ENCODE results near the gene UBA52.
"Not testable (repeated sequence)": the region's sequence is repeated elsewhere in the genome, so short reads cannot be mapped to it uniquely, and the experiment has no call there.

UBA52 gene

DNA sequence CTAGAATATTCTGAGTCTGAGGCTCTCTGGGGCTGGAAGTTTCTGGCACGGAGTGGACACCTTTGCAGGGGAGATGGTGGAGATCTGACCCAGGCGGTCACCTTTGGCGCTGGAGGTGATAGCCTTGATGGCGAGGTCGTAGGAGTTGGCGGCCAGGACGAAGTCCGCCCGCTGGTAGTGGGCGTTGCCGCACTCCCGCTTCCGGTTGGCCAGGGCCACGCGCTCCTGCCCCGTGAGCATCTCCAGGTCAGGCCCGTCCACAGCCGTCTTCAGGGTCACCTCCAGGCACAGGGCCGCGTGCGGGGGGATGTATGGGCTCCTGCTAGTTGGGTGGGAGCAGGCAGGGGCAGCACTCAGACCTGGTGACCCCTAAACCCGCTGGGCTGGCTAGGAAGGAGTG lies 33.5 kb upstream of the UBA52 start:
- Histone ChIP-seq H3K4me3 (ENCODE audit: low read length) (no peak overlapping the region), H3K27me3 (replicated peaks; ENCODE audit: control insufficient read depth, insufficient read depth, low read length) (no peaks in the 10 kb centered on the region), H3K9me3 (ENCODE audit: control insufficient read depth, low read length) (no peaks in the 10 kb centered on the region), H3K4me1 (ENCODE audit: control insufficient read depth, insufficient read depth, low read length) (peaks cover 11% of the 10 kb centered on the region), H3K9ac (ENCODE audit: low read length) (no peak overlapping the region), H3K36me3 (ENCODE audit: control insufficient read depth, insufficient read depth, low read length, severe bottlenecking) (peaks cover 46% of the 10 kb centered on the region)
- DNase-seq (ENCODE audit: low read depth) = no peak

DNA sequence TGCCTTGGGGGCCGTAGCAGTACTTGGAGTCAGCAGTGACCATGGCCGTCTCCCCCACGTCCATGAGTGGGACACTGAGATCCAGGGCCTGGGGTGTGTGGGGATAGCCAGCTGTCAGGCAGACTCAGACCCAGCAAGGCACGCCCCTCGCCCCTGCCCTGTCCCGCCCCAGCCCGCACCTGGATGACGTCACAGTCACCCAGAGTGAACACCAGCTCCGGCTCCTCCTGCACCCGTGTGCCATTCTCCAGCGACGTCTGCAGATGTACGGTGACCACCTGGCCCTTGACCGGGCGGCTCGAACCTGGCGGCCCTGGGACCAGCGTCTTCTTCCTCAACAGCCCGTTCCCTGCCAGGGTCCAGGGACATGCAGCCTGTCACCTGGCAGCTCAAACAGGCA lies 32.3 kb upstream of the UBA52 start:
- Histone ChIP-seq H3K9ac (ENCODE audit: low read length) (no peak overlapping the region), H3K27me3 (replicated peaks; ENCODE audit: control insufficient read depth, insufficient read depth, low read length) (no peaks in the 10 kb centered on the region), H3K36me3 (ENCODE audit: control insufficient read depth, insufficient read depth, low read length, severe bottlenecking) (peaks cover 46% of the 10 kb centered on the region), H3K9me3 (ENCODE audit: control insufficient read depth, low read length) (no peaks in the 10 kb centered on the region), H3K4me1 (ENCODE audit: control insufficient read depth, insufficient read depth, low read length) (peaks cover 18% of the 10 kb centered on the region), H3K4me3 (ENCODE audit: low read length) (no peak overlapping the region)
- DNase-seq (ENCODE audit: low read depth) = no peak

DNA sequence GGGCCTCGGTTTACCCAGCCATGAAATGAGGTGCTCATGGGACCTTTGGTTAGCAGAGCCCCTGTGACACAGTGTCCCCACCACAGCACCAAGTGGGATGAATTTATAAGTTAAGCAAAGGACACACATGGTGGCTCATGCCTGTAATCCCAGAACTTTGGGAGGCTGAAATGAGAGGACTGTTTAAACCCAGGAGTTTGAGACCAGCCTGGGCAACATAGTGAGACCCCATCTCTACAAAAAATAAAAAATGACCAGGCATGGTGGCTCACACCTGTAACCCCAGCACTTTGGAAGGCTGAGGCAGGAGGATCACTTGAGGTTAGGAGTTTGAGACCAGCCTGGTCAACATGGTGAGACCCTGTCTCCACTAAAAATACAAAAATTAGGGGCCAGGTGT lies 31.5 kb upstream of the UBA52 start:
- H3K4me1 ChIP-seq (ENCODE audit: control insufficient read depth, insufficient read depth, low read length) = peaks cover 19% of the 10 kb centered on the region
- H3K4me3 ChIP-seq (ENCODE audit: low read length); H3K9ac ChIP-seq (ENCODE audit: low read length); H3K9me3 ChIP-seq (ENCODE audit: control insufficient read depth, low read length); H3K27me3 ChIP-seq (replicated peaks; ENCODE audit: control insufficient read depth, insufficient read depth, low read length); DNase-seq (ENCODE audit: low read depth): not testable (repeated sequence)
- peaks cover 46% of the 10 kb centered on the region for H3K36me3 ChIP-seq (ENCODE audit: control insufficient read depth, insufficient read depth, low read length, severe bottlenecking)

DNA sequence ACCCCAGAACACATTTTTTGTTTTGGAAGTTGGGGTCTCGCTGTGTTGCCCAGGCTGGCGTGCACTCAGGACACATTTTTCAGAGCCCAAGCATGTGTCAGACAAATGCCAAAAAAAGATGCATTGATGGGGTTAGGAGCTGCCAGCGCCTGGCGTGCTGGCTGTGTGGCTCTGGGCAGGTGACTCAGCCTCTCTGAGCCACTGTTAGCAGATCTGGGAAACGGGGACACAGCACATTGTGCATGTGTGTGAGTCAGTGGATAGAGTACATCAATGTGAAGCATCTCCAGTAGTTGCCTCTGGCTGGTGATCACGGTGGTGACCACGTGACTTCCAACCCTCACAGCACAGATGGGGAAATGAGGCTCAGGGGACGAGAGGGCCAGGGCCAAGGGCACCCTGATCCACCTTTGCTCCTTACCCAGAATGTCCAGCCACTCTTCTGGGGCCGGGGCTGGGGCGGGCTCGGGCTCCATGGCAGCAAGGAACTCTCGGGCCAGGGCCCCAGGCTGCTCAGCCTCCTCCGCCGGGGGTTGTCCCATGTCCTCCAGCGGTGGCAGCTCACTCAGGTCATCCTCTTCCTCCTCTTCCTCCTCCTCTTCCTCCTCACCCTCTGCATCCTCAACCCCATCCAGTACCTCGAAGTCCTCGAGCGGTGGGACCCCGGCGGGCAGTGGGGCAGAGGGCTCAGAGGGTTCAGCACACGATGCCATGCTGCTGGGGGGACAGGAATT lies 30.2 kb upstream of the UBA52 start:
- DNase-seq (ENCODE audit: low read depth) = no peak
- Histone ChIP-seq H3K9me3 (ENCODE audit: control insufficient read depth, low read length) (no peaks in the 10 kb centered on the region), H3K9ac (ENCODE audit: low read length) (peak overlapping the region; percentile 91), H3K4me1 (ENCODE audit: control insufficient read depth, insufficient read depth, low read length) (peaks cover 19% of the 10 kb centered on the region), H3K4me3 (ENCODE audit: low read length) (no peak overlapping the region), H3K27me3 (replicated peaks; ENCODE audit: control insufficient read depth, insufficient read depth, low read length) (no peaks in the 10 kb centered on the region), H3K36me3 (ENCODE audit: control insufficient read depth, insufficient read depth, low read length, severe bottlenecking) (peaks cover 38% of the 10 kb centered on the region)

DNA sequence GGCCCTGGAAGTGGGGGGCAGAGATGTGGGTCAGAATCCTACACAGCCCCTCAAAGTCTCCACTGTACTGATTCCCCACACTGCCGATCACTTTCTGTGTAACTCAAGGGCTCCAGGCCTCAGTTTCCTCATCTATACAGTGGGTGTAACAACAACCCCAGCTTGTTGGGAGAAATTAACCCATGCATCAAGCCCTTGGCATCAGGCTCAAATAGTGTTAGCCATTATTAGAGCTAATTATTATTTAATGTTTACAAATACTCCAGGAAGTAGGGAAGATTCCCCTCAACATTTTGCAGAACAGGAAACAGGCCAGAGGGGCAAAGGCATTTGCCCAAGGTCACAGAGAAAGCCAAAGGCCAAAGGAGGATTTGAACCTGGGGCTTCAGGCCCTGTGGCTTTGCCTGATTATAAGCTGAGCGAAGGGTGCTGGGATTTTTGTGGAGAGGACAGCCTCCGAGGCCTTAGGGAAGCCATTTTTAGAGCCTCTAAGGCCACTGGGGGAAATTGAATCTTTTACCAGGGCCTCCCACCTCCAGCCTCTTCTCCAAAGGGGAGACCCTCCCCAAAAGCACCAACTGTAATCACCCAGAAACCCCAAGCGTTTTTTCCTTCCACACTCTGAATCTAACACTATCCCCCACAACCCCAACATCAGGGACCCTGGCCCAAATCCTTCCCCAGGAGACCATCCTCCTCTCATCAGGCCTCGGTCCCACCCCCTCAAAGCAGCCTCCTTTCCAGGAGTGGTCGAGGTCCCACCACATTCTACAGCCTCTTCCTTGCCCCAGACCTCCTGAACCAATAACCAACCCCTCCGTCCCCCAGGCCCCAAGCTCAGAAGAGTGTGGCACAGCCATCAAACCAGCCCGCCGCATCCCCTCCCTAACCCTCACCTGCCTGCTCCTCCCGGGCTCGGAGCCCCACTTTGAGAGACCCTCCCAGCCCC lies 29.4 kb upstream of the UBA52 start:
- H3K4me3 ChIP-seq (ENCODE audit: low read length) = peak overlapping the region; percentile 89
- DNase-seq (ENCODE audit: low read depth) = peak; percentile 16
- H3K9ac ChIP-seq (ENCODE audit: low read length) = peak overlapping the region; percentile 91

DNA sequence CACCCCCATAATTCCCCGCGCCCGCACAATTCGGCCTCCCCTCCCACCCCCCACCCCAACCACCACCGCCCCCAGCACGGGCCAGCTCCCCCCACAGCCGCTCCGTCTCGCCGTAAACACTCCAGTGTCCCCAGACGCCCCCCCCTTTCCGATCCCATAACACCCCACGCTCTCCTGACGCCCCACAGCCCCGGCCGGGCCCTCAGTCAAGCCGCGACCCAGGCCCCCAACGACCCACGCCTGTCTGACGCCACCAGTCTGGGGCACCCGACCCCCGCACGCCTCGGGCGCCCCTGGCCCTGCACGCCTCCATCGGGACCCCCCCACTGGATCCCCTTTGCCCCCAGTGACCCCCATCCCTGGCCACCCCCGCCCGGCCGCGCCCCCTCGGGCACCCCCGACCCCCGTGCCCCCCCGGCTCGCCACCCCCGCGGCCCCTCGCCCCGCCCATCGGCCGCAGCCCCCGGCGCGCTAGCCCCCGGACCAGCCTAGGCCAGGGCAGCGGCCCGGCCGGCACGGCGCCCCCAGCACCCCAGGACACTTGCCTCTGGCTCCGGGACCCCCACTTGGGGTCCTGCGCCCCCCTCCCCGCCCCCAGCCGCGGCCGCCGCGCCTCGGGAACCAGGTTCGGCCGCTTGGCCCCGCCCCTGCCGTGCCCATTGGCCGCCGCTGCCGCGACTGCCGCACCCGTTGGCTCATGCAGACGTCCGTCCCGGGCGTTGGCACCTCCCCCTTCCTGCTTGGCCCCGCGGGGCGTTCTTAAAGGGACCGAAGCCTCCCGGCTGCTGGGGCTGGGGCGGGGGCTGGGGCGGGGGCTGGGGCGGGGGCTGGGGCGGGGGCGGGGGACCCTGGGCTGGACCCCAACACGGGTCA lies 28.5 kb upstream of the UBA52 start, which contains the start of gene FKBP8:
Gene FKBP8 (minus strand): TSS at position 633 of the 873 bp plus-strand sequence. CDS start 1,603 bp downstream, outside the sequence.
- no peaks in the 10 kb centered on the region for H3K27me3 ChIP-seq (replicated peaks; ENCODE audit: control insufficient read depth, insufficient read depth, low read length)
- H3K9ac ChIP-seq (ENCODE audit: low read length) = peak within 1 kb of the TSS; percentile 91
- H3K4me1 ChIP-seq (ENCODE audit: control insufficient read depth, insufficient read depth, low read length) = peaks cover 19% of the 10 kb centered on the region
- DNase-seq (ENCODE audit: low read depth) = peak; percentile 97
- no peaks in the 10 kb centered on the region for H3K9me3 ChIP-seq (ENCODE audit: control insufficient read depth, low read length)
- H3K4me3 ChIP-seq (ENCODE audit: low read length) = peak within 1 kb of the TSS; percentile 89
- peaks cover 22% of the 10 kb centered on the region for H3K36me3 ChIP-seq (ENCODE audit: control insufficient read depth, insufficient read depth, low read length, severe bottlenecking)

More for the DNA sequence above, 29.4 kb upstream of the UBA52 start:
- Histone ChIP-seq H3K9me3 (ENCODE audit: control insufficient read depth, low read length) (no peaks in the 10 kb centered on the region), H3K27me3 (replicated peaks; ENCODE audit: control insufficient read depth, insufficient read depth, low read length) (no peaks in the 10 kb centered on the region), H3K36me3 (ENCODE audit: control insufficient read depth, insufficient read depth, low read length, severe bottlenecking) (peaks cover 32% of the 10 kb centered on the region), H3K4me1 (ENCODE audit: control insufficient read depth, insufficient read depth, low read length) (peaks cover 19% of the 10 kb centered on the region)

DNA sequence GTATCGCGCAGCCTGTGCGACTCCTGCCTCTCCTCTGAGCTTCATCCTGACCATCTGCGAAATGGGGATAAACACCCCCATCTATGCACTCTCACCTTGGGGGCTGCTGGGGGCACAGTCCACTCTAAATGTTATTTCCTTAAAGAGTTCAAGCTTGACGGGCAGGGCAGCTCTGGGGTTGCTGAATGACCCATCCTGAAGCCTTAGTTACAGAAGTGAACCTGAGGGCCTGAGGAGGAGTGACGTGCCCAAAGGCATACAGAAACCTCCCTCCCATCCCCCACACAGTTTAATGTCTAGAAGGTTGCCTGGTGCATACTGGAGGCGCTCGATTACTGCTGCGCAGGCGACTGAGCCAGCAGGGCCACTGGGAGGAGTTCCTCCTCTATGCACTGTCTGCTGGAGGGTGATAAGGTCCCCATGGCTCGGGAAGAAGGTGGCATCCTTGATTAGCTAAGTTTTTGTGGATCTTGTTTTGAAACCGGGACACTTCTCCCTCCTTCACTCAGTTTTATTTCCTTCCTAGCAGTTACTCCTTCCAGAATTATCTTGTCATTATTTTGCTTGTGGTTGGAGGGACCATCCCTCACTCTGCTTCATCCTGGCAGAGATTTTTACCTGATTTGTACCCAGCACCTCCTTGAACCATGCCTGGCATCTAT lies 27.7 kb upstream of the UBA52 start:
- Histone ChIP-seq H3K9me3 (ENCODE audit: control insufficient read depth, low read length) (no peaks in the 10 kb centered on the region), H3K4me1 (ENCODE audit: control insufficient read depth, insufficient read depth, low read length) (peaks cover 19% of the 10 kb centered on the region), H3K4me3 (ENCODE audit: low read length) (peak overlapping the region; percentile 71), H3K9ac (ENCODE audit: low read length) (peak overlapping the region; percentile 73), H3K27me3 (replicated peaks; ENCODE audit: control insufficient read depth, insufficient read depth, low read length) (no peaks in the 10 kb centered on the region), H3K36me3 (ENCODE audit: control insufficient read depth, insufficient read depth, low read length, severe bottlenecking) (peaks cover 21% of the 10 kb centered on the region)
- peak; percentile 57 for DNase-seq (ENCODE audit: low read depth)

DNA sequence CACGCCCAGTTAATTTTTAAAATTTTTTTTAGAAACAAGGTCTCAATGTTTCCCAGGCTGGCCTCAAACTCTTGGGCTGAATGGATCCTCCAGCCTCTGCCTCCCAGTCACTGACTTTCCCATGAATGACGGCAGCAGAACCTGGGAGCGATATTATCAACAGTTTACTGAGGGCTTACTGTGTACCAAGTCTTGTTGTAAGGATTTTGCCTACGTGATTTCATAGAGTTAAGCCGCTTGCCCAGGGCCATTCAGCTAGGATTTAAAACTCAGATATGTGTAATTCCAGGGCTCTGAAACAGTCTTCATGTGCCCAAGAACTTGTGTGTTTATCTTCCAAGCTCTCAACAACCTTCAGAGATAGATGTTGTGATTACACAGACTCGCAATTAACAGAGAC lies 20.0 kb upstream of the UBA52 start:
- Histone ChIP-seq H3K9me3 (ENCODE audit: control insufficient read depth, low read length) (no peaks in the 10 kb centered on the region), H3K27me3 (replicated peaks; ENCODE audit: control insufficient read depth, insufficient read depth, low read length) (no peaks in the 10 kb centered on the region), H3K4me3 (ENCODE audit: low read length) (no peak overlapping the region), H3K9ac (ENCODE audit: low read length) (no peak overlapping the region), H3K36me3 (ENCODE audit: control insufficient read depth, insufficient read depth, low read length, severe bottlenecking) (no peaks in the 10 kb centered on the region), H3K4me1 (ENCODE audit: control insufficient read depth, insufficient read depth, low read length) (no peaks in the 10 kb centered on the region)
- no peak for DNase-seq (ENCODE audit: low read depth)

DNA sequence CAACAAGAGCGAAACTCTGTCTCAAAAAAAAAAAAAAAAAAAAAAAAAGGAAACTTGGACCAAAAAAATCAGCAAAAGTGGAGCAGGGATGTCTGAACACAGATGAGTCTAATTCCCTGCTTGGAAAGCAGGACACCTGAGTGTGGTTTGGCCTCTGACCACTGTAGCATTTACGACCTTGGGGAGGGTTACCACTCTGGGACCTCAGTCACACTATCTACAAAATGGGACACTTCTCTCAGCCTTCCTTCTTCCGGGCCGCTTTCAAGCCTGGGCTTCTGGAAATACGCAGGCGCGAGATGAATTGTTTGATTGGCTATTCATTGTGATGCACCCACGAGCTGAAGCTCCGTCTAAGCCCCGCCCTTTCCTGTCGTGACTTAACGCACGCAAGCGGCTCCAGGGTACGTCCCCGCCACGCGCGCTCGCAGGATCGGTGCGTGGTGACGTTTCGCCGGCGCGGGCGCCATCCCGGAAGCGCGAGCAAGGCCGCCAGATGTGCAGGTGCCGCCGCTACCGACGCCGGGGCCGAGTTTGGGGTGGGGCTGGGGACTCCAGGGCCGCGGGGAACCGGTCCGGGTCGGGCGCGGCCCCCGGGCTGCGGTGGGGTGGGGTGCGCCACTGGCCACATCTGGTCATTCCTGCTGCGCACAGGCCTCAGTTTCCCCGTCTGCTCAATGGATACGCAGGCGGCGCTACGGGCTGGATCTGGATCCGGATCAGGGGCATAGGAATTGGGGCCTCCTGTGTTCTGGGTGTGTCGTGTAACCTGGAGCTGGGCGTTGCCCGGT lies 14.1 kb upstream of the UBA52 start, which contains the start of gene KXD1:
Gene KXD1 (plus strand): TSS at position 460 of the 791 bp plus-strand sequence. CDS start 4,187 bp downstream, outside the sequence.
- peak; percentile 100 for DNase-seq (ENCODE audit: low read depth)
- Histone ChIP-seq H3K4me1 (ENCODE audit: control insufficient read depth, insufficient read depth, low read length) (peaks cover 19% of the 10 kb centered on the region), H3K9ac (ENCODE audit: low read length) (peak within 1 kb of the TSS; percentile 98), H3K27me3 (replicated peaks; ENCODE audit: control insufficient read depth, insufficient read depth, low read length) (no peaks in the 10 kb centered on the region), H3K36me3 (ENCODE audit: control insufficient read depth, insufficient read depth, low read length, severe bottlenecking) (peaks cover 2% of the 10 kb centered on the region), H3K4me3 (ENCODE audit: low read length) (peak within 1 kb of the TSS; percentile 99), H3K9me3 (ENCODE audit: control insufficient read depth, low read length) (no peaks in the 10 kb centered on the region)

DNA sequence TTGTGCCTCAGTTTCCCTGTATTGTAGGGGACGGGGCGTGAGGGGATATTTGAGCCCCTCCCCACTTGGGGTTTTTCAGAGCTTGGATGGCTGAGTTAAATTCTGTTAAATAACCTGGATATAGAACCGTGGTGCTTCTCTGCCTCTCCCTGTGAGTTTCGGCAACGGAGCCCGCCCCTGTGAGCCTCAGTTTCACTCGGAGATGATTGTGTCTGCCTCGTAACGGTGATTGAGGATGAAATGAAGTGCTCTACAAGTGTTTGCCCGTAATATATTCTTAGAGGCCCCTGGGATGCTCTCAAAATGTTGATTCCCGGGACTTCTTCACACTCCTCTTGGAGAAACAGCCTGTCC lies 13.5 kb upstream of the UBA52 start:
- DNase-seq (ENCODE audit: low read depth) = peak; percentile 38
- Histone ChIP-seq H3K27me3 (replicated peaks; ENCODE audit: control insufficient read depth, insufficient read depth, low read length) (no peaks in the 10 kb centered on the region), H3K4me3 (ENCODE audit: low read length) (peak overlapping the region; percentile 99), H3K4me1 (ENCODE audit: control insufficient read depth, insufficient read depth, low read length) (peaks cover 19% of the 10 kb centered on the region), H3K9ac (ENCODE audit: low read length) (peak overlapping the region; percentile 98), H3K36me3 (ENCODE audit: control insufficient read depth, insufficient read depth, low read length, severe bottlenecking) (peaks cover 8% of the 10 kb centered on the region), H3K9me3 (ENCODE audit: control insufficient read depth, low read length) (no peaks in the 10 kb centered on the region)
